MCF 10A (cell line): Measurements from ENCODE around the gene CACNA1C. TPM values are rescaled to one million over a fixed set of nuclear protein-coding genes. Genes with fewer than 3 reads are reported as not detected.

Source experiments
- BruUV-seq: library from RNA; stranded (reverse); fragments of 400-500 nt; replicated peaks from 2 replicates; lab custom pipeline; 2021; lab: Mats Ljungman, UMichigan
- CTCF ChIA-PET: fragments of 300-600 bp; sonication (Branson Sonifier 250); formaldehyde crosslinking; extraction: SDS; loops from one replicate; lab custom pipeline; 2021; ENCODE audit warnings: antibody characterized with exemption, inconsistent platforms; lab: Yijun Ruan, JAX
- POLR2A ChIA-PET: fragments of 300-600, 350-650 bp; sonication (Branson Sonifier 250); formaldehyde crosslinking; extraction: SDS; loops from one replicate; lab custom pipeline; 2020; ENCODE audit warnings: antibody characterized with exemption, inconsistent platforms; lab: Yijun Ruan, JAX
- DNase-seq: peaks from one replicate; pipeline ENCODE4 v3.0.0-alpha.2; 2018; ENCODE audit not compliant: unreplicated experiment
- H3K27ac Mint-ChIP-seq: one replicate; pipeline ENCODE4 v1.8.0; 2022; ENCODE audit warnings: mild to moderate bottlenecking, low read depth, mixed read lengths; ENCODE audit not compliant: unreplicated experiment
- H3K27me3 Mint-ChIP-seq: one replicate; pipeline ENCODE4 v1.8.0; 2022; ENCODE audit warnings: mixed read lengths; ENCODE audit not compliant: insufficient read depth, unreplicated experiment
- H3K36me3 Mint-ChIP-seq: one replicate; pipeline ENCODE4 v1.8.0; 2022; ENCODE audit warnings: mild to moderate bottlenecking, moderate library complexity, mixed read lengths; ENCODE audit not compliant: insufficient read depth, unreplicated experiment
- H3K4me1 Mint-ChIP-seq: one replicate; pipeline ENCODE4 v1.8.0; 2022; ENCODE audit warnings: mixed read lengths; ENCODE audit not compliant: insufficient read depth, unreplicated experiment
- H3K4me3 Mint-ChIP-seq: one replicate; pipeline ENCODE4 v1.8.0; 2022; ENCODE audit warnings: mild to moderate bottlenecking, moderate library complexity, mixed read lengths; ENCODE audit not compliant: unreplicated experiment
- H3K9me3 Mint-ChIP-seq: one replicate; pipeline ENCODE4 v1.8.0; 2022; ENCODE audit warnings: mixed read lengths; ENCODE audit not compliant: unreplicated experiment
- CTCF ChIP-seq: fragments of 200-600 bp; IDR thresholded peaks from one replicate; pipeline ENCODE4 v1.8.0; 2022; ENCODE audit warnings: antibody characterized with exemption, mild to moderate bottlenecking; ENCODE audit not compliant: unreplicated experiment
- intact Hi-C: fragments of 100-400 bp; cut with micrococcal nuclease; formaldehyde crosslinking; loops from 2 replicates; pipeline ENCODE4 v1.14.1; 2022
- total RNA-seq: library from RNA; stranded (reverse); gene quantifications from 2 replicates; pipeline ENCODE4 v1.2.3, GENCODE V29; 2022

The CACNA1C gene
- total RNA-seq, 1 experiment from 2014 or later: not detected

DNA sequence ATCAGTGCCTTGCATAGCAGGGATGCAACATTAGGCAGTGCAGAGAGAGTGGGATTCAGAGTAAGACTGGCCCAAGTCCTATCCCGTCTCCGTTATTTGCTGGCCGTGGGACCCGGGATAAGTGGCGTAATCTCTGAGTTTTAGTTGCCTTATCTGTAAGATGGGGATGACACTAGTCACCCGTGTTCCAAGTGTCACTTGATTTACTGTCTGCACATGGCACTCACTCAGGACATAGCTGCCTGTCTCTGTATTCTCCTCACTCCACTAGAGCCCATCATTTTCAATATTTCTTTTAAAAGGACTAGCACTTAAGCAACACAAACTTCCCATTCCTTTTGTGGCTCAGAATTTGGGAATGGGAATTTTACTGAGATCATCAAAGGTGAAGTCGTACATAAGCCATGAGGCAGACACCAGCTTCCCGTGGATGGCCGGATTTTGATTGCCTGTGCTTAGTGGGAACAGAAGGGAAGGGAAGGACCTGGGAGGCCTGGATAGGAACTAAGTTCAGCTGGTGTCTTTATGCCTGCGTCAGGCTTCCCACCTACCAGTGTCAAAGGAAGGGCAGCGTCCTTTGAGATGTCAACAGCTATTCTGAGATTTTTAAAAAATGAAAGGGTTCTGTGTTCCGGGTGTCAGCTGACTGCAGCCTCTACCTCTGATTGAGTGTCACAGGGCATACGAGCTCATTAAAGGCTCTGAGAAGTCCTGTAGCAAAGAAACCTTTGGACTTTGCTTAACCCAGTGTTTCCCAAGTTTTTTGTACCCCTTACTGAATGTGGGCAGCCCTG, 361.4 kb downstream of the CACNA1C start:
- Mint-ChIP-seq H3K9me3 (no peaks in the 10 kb centered on the region), H3K4me3 (no peak overlapping the region), H3K4me1 (no peaks in the 10 kb centered on the region), H3K27ac (no peak overlapping the region), H3K27me3 (peaks cover 55% of the 10 kb centered on the region), H3K36me3 (no peaks in the 10 kb centered on the region)
- no peak for TF ChIP-seq CTCF
- intact Hi-C loops: no loop called here
- no peak for DNase-seq
- no TSS peak for BruUV-seq
- POLR2A ChIA-PET: interaction anchor here (0.7 kb wide), 1 partner anchor 15 kb away, joined by 3 read pairs; no protein-coding TSS in a partner anchor
- CTCF ChIA-PET: interaction anchor here (0.6 to 1.5 kb wide), 4 partner anchors 13 to 121 kb away, joined by 3 to 7 read pairs (median 4); no protein-coding TSS in a partner anchor

- H3K9me3 Mint-ChIP-seq: no peaks in the 10 kb centered on the region
- peak; percentile 38 for DNase-seq
- H3K27ac Mint-ChIP-seq: no peak overlapping the region
- ChIA-PET CTCF (interaction anchor here (0.8 to 1.5 kb wide), 6 partner anchors 12 to 368 kb away, joined by 3 to 7 read pairs (median 4); no protein-coding TSS in a partner anchor), POLR2A (interaction anchor here (0.7 kb wide), 1 partner anchor 14 kb away, joined by 3 read pairs; no protein-coding TSS in a partner anchor)
- no peak overlapping the region for H3K4me3 Mint-ChIP-seq
- peaks cover 48% of the 10 kb centered on the region for H3K27me3 Mint-ChIP-seq
- no peaks in the 10 kb centered on the region for H3K36me3 Mint-ChIP-seq
- no peaks in the 10 kb centered on the region for H3K4me1 Mint-ChIP-seq
- intact Hi-C loops: no loop called here
- BruUV-seq: no TSS peak
- TF ChIP-seq CTCF: no peak
Measured at GRCh38 chr12:2414810-2415567, 362.2 kb downstream of the CACNA1C start.

GRCh38 chr12:2415568-2415944, 362.8 kb downstream of the CACNA1C start:
- Mint-ChIP-seq H3K27ac (no peak overlapping the region), H3K4me3 (no peak overlapping the region), H3K4me1 (no peaks in the 10 kb centered on the region), H3K27me3 (peaks cover 47% of the 10 kb centered on the region), H3K9me3 (no peaks in the 10 kb centered on the region), H3K36me3 (no peaks in the 10 kb centered on the region)
- CTCF ChIA-PET: interaction anchor here (0.5 to 1.1 kb wide), 6 partner anchors 12 to 369 kb away, joined by 3 to 7 read pairs (median 3); no protein-coding TSS in a partner anchor
- no peak for TF ChIP-seq CTCF
- POLR2A ChIA-PET: no interaction called here
- no TSS peak for BruUV-seq
- DNase-seq: no peak
- intact Hi-C loops: no loop called here

- no TSS peak for BruUV-seq
- no peaks in the 10 kb centered on the region for H3K9me3 Mint-ChIP-seq
- H3K27ac Mint-ChIP-seq: no peak overlapping the region
- CTCF ChIA-PET: interaction anchor here (0.5 to 1.1 kb wide), 2 partner anchors 21 to 269 kb away, joined by 3 read pairs; no protein-coding TSS in a partner anchor
- TF ChIP-seq CTCF: no peak
- intact Hi-C loops: no loop called here
- no peaks in the 10 kb centered on the region for H3K36me3 Mint-ChIP-seq
- H3K27me3 Mint-ChIP-seq: peaks cover 47% of the 10 kb centered on the region
- DNase-seq: no peak
- H3K4me1 Mint-ChIP-seq: no peaks in the 10 kb centered on the region
- POLR2A ChIA-PET: no interaction called here
- no peak overlapping the region for H3K4me3 Mint-ChIP-seq
Measured at GRCh38 chr12:2416158-2416557, 363.4 kb downstream of the CACNA1C start.
